Activated CD4-positive, alpha-beta T cell treated with anti-CD3 and anti-CD28 coated beads, Interleukin-2, amount 10 ng/mL, durations not matched to agents 7 days and 5 days (primary cell): Measurements from ENCODE around the gene ACOX2. TPM values are rescaled to one million over a fixed set of nuclear protein-coding genes. Genes with fewer than 3 reads are reported as not detected.

Experiments
- CTCF ChIA-PET: fragments of 350-600 bp; sonication (Branson Sonifier 250); formaldehyde crosslinking; loops from one replicate; lab custom pipeline; 2021; ENCODE audit warnings: antibody characterized with exemption; lab: Charles Lee
- POLR2A ChIA-PET: fragments of 350-600 bp; sonication (Branson Sonifier 250); formaldehyde crosslinking; loops from one replicate; lab custom pipeline; 2021; ENCODE audit warnings: antibody characterized with exemption; lab: Charles Lee
- DNase-seq: peaks from one replicate; pipeline ENCODE4 v3.0.0-alpha.2; 2020
- H3K27ac Mint-ChIP-seq: one replicate; pipeline ENCODE4 v1.8.0; 2021; ENCODE audit warnings: mild to moderate bottlenecking, moderate library complexity, mixed read lengths
- H3K27me3 Mint-ChIP-seq: one replicate; pipeline ENCODE4 v1.8.0; 2021; ENCODE audit warnings: mixed read lengths
- H3K36me3 Mint-ChIP-seq: one replicate; pipeline ENCODE4 v1.8.0; 2021; ENCODE audit warnings: low read depth, mixed read lengths
- H3K4me1 Mint-ChIP-seq: one replicate; pipeline ENCODE4 v1.8.0; 2021; ENCODE audit warnings: mixed read lengths
- H3K4me3 Mint-ChIP-seq: one replicate; pipeline ENCODE4 v1.8.0; 2021; ENCODE audit warnings: mild to moderate bottlenecking, moderate library complexity, mixed read lengths
- H3K9me3 Mint-ChIP-seq: one replicate; pipeline ENCODE4 v1.8.0; 2021; ENCODE audit warnings: mixed read lengths
- total RNA-seq, 2 experiments: library from RNA; stranded (reverse); gene quantifications; one replicate each; pipeline ENCODE4 v1.2.3, GENCODE V29; 2021

Gene ACOX2
- total RNA-seq, 2 experiments from 2014 or later: not detected

- H3K9me3 Mint-ChIP-seq: no peaks in the 10 kb centered on the region
- ChIA-PET POLR2A (no interaction called here), CTCF (interaction anchor here (0.6 to 2.3 kb wide), 7 partner anchors 10 to 181 kb away, joined by 3 to 11 read pairs (median 3); partner anchors contain the start of genes HTD2 and RPP14)
- no peak overlapping the region for H3K27ac Mint-ChIP-seq
- H3K27me3 Mint-ChIP-seq: peaks cover 52% of the 10 kb centered on the region
- no peak overlapping the region for H3K4me3 Mint-ChIP-seq
- no peaks in the 10 kb centered on the region for H3K36me3 Mint-ChIP-seq
- peaks cover 12% of the 10 kb centered on the region for H3K4me1 Mint-ChIP-seq
- DNase-seq: no peak
These were observed 49.7 kb downstream of the ACOX2 start for GRCh38 chr3:58487140-58487886.

- DNase-seq: no peak
- peaks cover 8% of the 10 kb centered on the region for H3K4me1 Mint-ChIP-seq
- ChIA-PET CTCF (interaction anchor here (1.0 to 3.4 kb wide), 7 partner anchors 14 to 179 kb away, joined by 3 to 16 read pairs (median 3); partner anchors contain the start of genes HTD2 and RPP14), POLR2A (no interaction called here)
- no peaks in the 10 kb centered on the region for H3K36me3 Mint-ChIP-seq
- no peaks in the 10 kb centered on the region for H3K9me3 Mint-ChIP-seq
- H3K4me3 Mint-ChIP-seq: no peak overlapping the region
- H3K27ac Mint-ChIP-seq: no peak overlapping the region
- peaks cover 52% of the 10 kb centered on the region for H3K27me3 Mint-ChIP-seq
These were observed 51.1 kb downstream of the ACOX2 start for GRCh38 chr3:58485801-58486435.

- peaks cover 47% of the 10 kb centered on the region for H3K27me3 Mint-ChIP-seq
- POLR2A ChIA-PET: no interaction called here
- H3K9me3 Mint-ChIP-seq: peaks cover 2% of the 10 kb centered on the region
These were observed 52.3 kb downstream of the ACOX2 start for GRCh38 chr3:58484722-58485069.

GRCh38 chr3:58484045-58484721 lies 52.8 kb downstream of the ACOX2 start:
- Mint-ChIP-seq H3K27me3 (peaks cover 44% of the 10 kb centered on the region), H3K4me3 (no peak overlapping the region)
- POLR2A ChIA-PET: no interaction called here

More at GRCh38 chr3:58484722-58485069, 52.3 kb downstream of the ACOX2 start:
- Mint-ChIP-seq H3K4me3 (no peak overlapping the region), H3K27ac (no peak overlapping the region), H3K36me3 (no peaks in the 10 kb centered on the region), H3K4me1 (peaks cover under 1% of the 10 kb centered on the region)
- DNase-seq: no peak
- CTCF ChIA-PET: interaction anchor here (1.1 to 3.4 kb wide), 4 partner anchors 13 to 178 kb away, joined by 4 to 16 read pairs (median 8); partner anchors contain the start of genes HTD2 and RPP14

GRCh38 chr3:58482917-58483636 lies 53.9 kb downstream of the ACOX2 start:
- ChIA-PET CTCF (interaction anchor here (1.0 to 3.4 kb wide), 3 partner anchors 9 to 177 kb away, joined by 6 to 16 read pairs (median 7); partner anchors contain the start of genes HTD2, KCTD6 and RPP14), POLR2A (no interaction called here)
- Mint-ChIP-seq H3K4me1 (no peaks in the 10 kb centered on the region), H3K36me3 (no peaks in the 10 kb centered on the region), H3K4me3 (no peak overlapping the region), H3K9me3 (peaks cover 3% of the 10 kb centered on the region), H3K27ac (no peak overlapping the region), H3K27me3 (peaks cover 39% of the 10 kb centered on the region)
- no peak for DNase-seq

More at GRCh38 chr3:58484045-58484721, 52.8 kb downstream of the ACOX2 start:
- DNase-seq: no peak
- CTCF ChIA-PET: interaction anchor here (1.6 to 3.4 kb wide), 3 partner anchors 12 to 178 kb away, joined by 4 to 16 read pairs (median 7); partner anchors contain the start of genes HTD2 and RPP14
- Mint-ChIP-seq H3K9me3 (peaks cover 2% of the 10 kb centered on the region), H3K4me1 (no peaks in the 10 kb centered on the region), H3K27ac (no peak overlapping the region), H3K36me3 (no peaks in the 10 kb centered on the region)

- H3K9me3 Mint-ChIP-seq: peaks cover 3% of the 10 kb centered on the region
- ChIA-PET POLR2A (no interaction called here), CTCF (interaction anchor here (1.2 to 1.3 kb wide), 2 partner anchors 8 to 11 kb away, joined by 4 to 8 read pairs; partner anchors contain the start of gene KCTD6)
- no peak for DNase-seq
- H3K27me3 Mint-ChIP-seq: peaks cover 20% of the 10 kb centered on the region
- no peak overlapping the region for H3K4me3 Mint-ChIP-seq
- H3K4me1 Mint-ChIP-seq: peaks cover under 1% of the 10 kb centered on the region
- peaks cover 1% of the 10 kb centered on the region for H3K36me3 Mint-ChIP-seq
- H3K27ac Mint-ChIP-seq: no peak overlapping the region
These were observed 56.7 kb downstream of the ACOX2 start for GRCh38 chr3:58480309-58480708.

GRCh38 chr3:58478781-58479180 lies 58.2 kb downstream of the ACOX2 start:
- H3K27me3 Mint-ChIP-seq: peaks cover 15% of the 10 kb centered on the region
- H3K27ac Mint-ChIP-seq: no peak overlapping the region
- ChIA-PET POLR2A (no interaction called here), CTCF (no interaction called here)
- H3K4me1 Mint-ChIP-seq: peaks cover 16% of the 10 kb centered on the region
- no peak overlapping the region for H3K4me3 Mint-ChIP-seq
- DNase-seq: no peak
- peaks cover 1% of the 10 kb centered on the region for H3K36me3 Mint-ChIP-seq
- peaks cover 3% of the 10 kb centered on the region for H3K9me3 Mint-ChIP-seq

GRCh38 chr3:58474967-58475578 lies 61.9 kb downstream of the ACOX2 start:
- Mint-ChIP-seq H3K9me3 (peaks cover 2% of the 10 kb centered on the region), H3K36me3 (peaks cover 3% of the 10 kb centered on the region), H3K4me3 (no peak overlapping the region), H3K27ac (no peak overlapping the region), H3K4me1 (peaks cover 47% of the 10 kb centered on the region), H3K27me3 (peaks cover 8% of the 10 kb centered on the region)
- ChIA-PET CTCF (no interaction called here), POLR2A (no interaction called here)
- no peak for DNase-seq

- Mint-ChIP-seq H3K9me3 (peaks cover 2% of the 10 kb centered on the region), H3K4me1 (peaks cover 51% of the 10 kb centered on the region), H3K27ac (no peak overlapping the region), H3K4me3 (no peak overlapping the region), H3K36me3 (peaks cover 3% of the 10 kb centered on the region), H3K27me3 (peaks cover 7% of the 10 kb centered on the region)
- ChIA-PET CTCF (interaction anchor here (3.1 to 4.4 kb wide), 3 partner anchors 10 to 17 kb away, joined by 14 to 22 read pairs (median 16); partner anchors contain the start of gene KCTD6), POLR2A (no interaction called here)
- no peak for DNase-seq
These were observed 62.6 kb downstream of the ACOX2 start for GRCh38 chr3:58474348-58474911.

- H3K4me1 Mint-ChIP-seq: peaks cover 55% of the 10 kb centered on the region
- H3K4me3 Mint-ChIP-seq: no peak overlapping the region
- H3K36me3 Mint-ChIP-seq: peaks cover 3% of the 10 kb centered on the region
- peaks cover 3% of the 10 kb centered on the region for H3K27me3 Mint-ChIP-seq
- no peak for DNase-seq
- H3K9me3 Mint-ChIP-seq: peaks cover 1% of the 10 kb centered on the region
- ChIA-PET POLR2A (no interaction called here), CTCF (interaction anchor here (0.7 to 4.4 kb wide), 6 partner anchors 10 to 166 kb away, joined by 3 to 22 read pairs (median 9); partner anchors contain the start of genes HTD2 and KCTD6)
- H3K27ac Mint-ChIP-seq: no peak overlapping the region
These were observed 63.7 kb downstream of the ACOX2 start for GRCh38 chr3:58473275-58473674.
